ENCODE measurements around the gene PLSCR5.

The PLSCR5 gene

GRCh38 chr3:146589899-146590508, 15.1 kb downstream of the PLSCR5 start:
- no peak for DNase-seq (ENCODE audit: extremely low read depth in 1 of 2, low read depth in 1 of 2)

- DNase-seq (ENCODE audit: extremely low read depth in 1 of 2, low read depth in 1 of 2) = no peak
These were observed 20.0 kb downstream of the PLSCR5 start for GRCh38 chr3:146585156-146585555.

GRCh38 chr3:146581951-146582467, 23.1 kb downstream of the PLSCR5 start:
- no peak for DNase-seq (ENCODE audit: extremely low read depth in 1 of 2, low read depth in 1 of 2)

- DNase-seq (ENCODE audit: extremely low read depth in 1 of 2, low read depth in 1 of 2) = no peak
These were observed 24.0 kb downstream of the PLSCR5 start for GRCh38 chr3:146581080-146581601.

- no peak for DNase-seq (ENCODE audit: extremely low read depth in 1 of 2, low read depth in 1 of 2)
These were observed 27.5 kb downstream of the PLSCR5 start for GRCh38 chr3:146577662-146578061.

GRCh38 chr3:146575636-146576035, 29.5 kb downstream of the PLSCR5 start:
- DNase-seq (ENCODE audit: extremely low read depth in 1 of 2, low read depth in 1 of 2) = no peak

GRCh38 chr3:146574173-146574572, 31.0 kb downstream of the PLSCR5 start:
- no peak for DNase-seq (ENCODE audit: extremely low read depth in 1 of 2, low read depth in 1 of 2)

- DNase-seq (ENCODE audit: extremely low read depth in 1 of 2, low read depth in 1 of 2) = no peak
These were observed 35.8 kb downstream of the PLSCR5 start for GRCh38 chr3:146569314-146569713.

GRCh38 chr3:146566138-146566537, 39.0 kb downstream of the PLSCR5 start:
- no peak for DNase-seq (ENCODE audit: extremely low read depth in 1 of 2, low read depth in 1 of 2)

- DNase-seq (ENCODE audit: extremely low read depth in 1 of 2, low read depth in 1 of 2) = no peak
These were observed 43.3 kb downstream of the PLSCR5 start for GRCh38 chr3:146561879-146562278.

- DNase-seq (ENCODE audit: extremely low read depth in 1 of 2, low read depth in 1 of 2) = no peak
These were observed 43.7 kb downstream of the PLSCR5 start for GRCh38 chr3:146561463-146561862.

- no peak for DNase-seq (ENCODE audit: extremely low read depth in 1 of 2, low read depth in 1 of 2)
These were observed 44.5 kb downstream of the PLSCR5 start for GRCh38 chr3:146560678-146561077.

- DNase-seq (ENCODE audit: extremely low read depth in 1 of 2, low read depth in 1 of 2) = no peak
These were observed 45.8 kb downstream of the PLSCR5 start for GRCh38 chr3:146559388-146559787.

- no peak for DNase-seq (ENCODE audit: extremely low read depth in 1 of 2, low read depth in 1 of 2)
These were observed 46.4 kb downstream of the PLSCR5 start for GRCh38 chr3:146558781-146559180.

- no peak for DNase-seq (ENCODE audit: extremely low read depth in 1 of 2, low read depth in 1 of 2)
These were observed 47.4 kb downstream of the PLSCR5 start for GRCh38 chr3:146557745-146558144.

- DNase-seq (ENCODE audit: extremely low read depth in 1 of 2, low read depth in 1 of 2) = no peak
These were observed 49.8 kb downstream of the PLSCR5 start for GRCh38 chr3:146555311-146555710.

- DNase-seq (ENCODE audit: extremely low read depth in 1 of 2, low read depth in 1 of 2) = no peak
These were observed 50.9 kb downstream of the PLSCR5 start for GRCh38 chr3:146554151-146554760.

GRCh38 chr3:146550743-146551510, 54.2 kb downstream of the PLSCR5 start:
- DNase-seq (ENCODE audit: extremely low read depth in 1 of 2, low read depth in 1 of 2) = no peak

GRCh38 chr3:146550070-146550615, 55.0 kb downstream of the PLSCR5 start:
- DNase-seq (ENCODE audit: extremely low read depth in 1 of 2, low read depth in 1 of 2) = no peak

- no peak for DNase-seq (ENCODE audit: extremely low read depth in 1 of 2, low read depth in 1 of 2)
These were observed 57.8 kb downstream of the PLSCR5 start for GRCh38 chr3:146547235-146547835.

- no peak for DNase-seq (ENCODE audit: extremely low read depth in 1 of 2, low read depth in 1 of 2)
These were observed 58.7 kb downstream of the PLSCR5 start for GRCh38 chr3:146546366-146546965.

Measured in activated CD8-positive, alpha-beta memory T cell treated with anti-CD3 and anti-CD28 coated beads for 1 hour (primary cell).